Neural cell (in vitro differentiated cells): ENCODE measurements around the gene ACBD6.

Experiments used
- CTCF ChIP-seq: fragments of 450-650 bp; IDR thresholded peaks from 2 replicates; pipeline ENCODE4 v1.5.1; 2014; ENCODE audit warnings: antibody characterized with exemption, mild to moderate bottlenecking, moderate library complexity; ENCODE audit not compliant: poor library complexity, severe bottlenecking
- EP300 ChIP-seq: fragments of 450-650 bp; conservative IDR thresholded peaks from 2 replicates; pipeline ENCODE4 v1.6.1; 2014; ENCODE audit warnings: antibody characterized with exemption, mild to moderate bottlenecking, moderate library complexity; ENCODE audit not compliant: poor library complexity, severe bottlenecking
- POLR2AphosphoS5 ChIP-seq: IDR thresholded peaks from 2 replicates; pipeline ENCODE4 v1.6.1; 2012
- REST ChIP-seq: IDR thresholded peaks from 2 replicates; pipeline ENCODE4 v1.6.1; 2012; ENCODE audit warnings: borderline replicate concordance
- SMC3 ChIP-seq: fragments of 450-650 bp; conservative IDR thresholded peaks from 2 replicates; pipeline ENCODE4 v1.6.1; 2014; ENCODE audit warnings: antibody characterized with exemption, mild to moderate bottlenecking, moderate library complexity; ENCODE audit not compliant: poor library complexity

- TF ChIP-seq POLR2AphosphoS5 (no peak), CTCF (no peak), REST (no peak), EP300 (no peak), SMC3 (no peak)
These were observed 119.9 kb downstream of the ACBD6 start for GRCh38 chr1:180382326-180383115.
